GM19468 (cell line): ENCODE data around the gene SBNO2.

Experiments used
- ATAC-seq: cut with Tn5 transposase; IDR thresholded peaks from one replicate; pipeline ENCODE4 v1.9.1; 2021; ENCODE audit warnings: mild to moderate bottlenecking, moderate library complexity, moderate number of reproducible peaks; ENCODE audit not compliant: unreplicated experiment; ENCODE audit errors: extremely low read depth

SBNO2 gene

GRCh38 chr19:1093811-1094553 lies 80.1 kb downstream of the SBNO2 start:
- ATAC-seq = no peak

GRCh38 chr19:1093330-1093729 lies 80.7 kb downstream of the SBNO2 start:
- ATAC-seq = no peak

- ATAC-seq = no peak
These were observed 82.4 kb downstream of the SBNO2 start for GRCh38 chr19:1091544-1092175.

GRCh38 chr19:1090731-1091543 lies 83.1 kb downstream of the SBNO2 start:
- no peak for ATAC-seq

- ATAC-seq = no peak
These were observed 84.2 kb downstream of the SBNO2 start for GRCh38 chr19:1089891-1090290.

- ATAC-seq = no peak
These were observed 84.8 kb downstream of the SBNO2 start for GRCh38 chr19:1089126-1089771.

GRCh38 chr19:1088416-1089010 lies 85.6 kb downstream of the SBNO2 start:
- ATAC-seq = no peak

- no peak for ATAC-seq
These were observed 86.2 kb downstream of the SBNO2 start for GRCh38 chr19:1087813-1088415.

- ATAC-seq = no peak
These were observed 87.5 kb downstream of the SBNO2 start for GRCh38 chr19:1086613-1087012.

- ATAC-seq = no peak
These were observed 88.2 kb downstream of the SBNO2 start for GRCh38 chr19:1085676-1086442.

GRCh38 chr19:1085053-1085658 lies 88.9 kb downstream of the SBNO2 start:
- ATAC-seq = no peak

GRCh38 chr19:1084024-1084868 lies 89.8 kb downstream of the SBNO2 start:
- ATAC-seq = no peak

- ATAC-seq = no peak
These were observed 90.9 kb downstream of the SBNO2 start for GRCh38 chr19:1082928-1083816.

GRCh38 chr19:1082165-1082927 lies 91.7 kb downstream of the SBNO2 start:
- ATAC-seq = no peak

- no peak for ATAC-seq
These were observed 92.5 kb downstream of the SBNO2 start for GRCh38 chr19:1081301-1082164.
